CD4-positive, alpha-beta T cell treated with Interleukin-15 for 4 hours (primary cell): ENCODE measurements around the gene MAD1L1.

Experiments
- DNase-seq: peaks from one replicate; pipeline ENCODE4 v3.0.0-alpha.2; 2020; ENCODE audit warnings: low spot score

MAD1L1 gene

DNA sequence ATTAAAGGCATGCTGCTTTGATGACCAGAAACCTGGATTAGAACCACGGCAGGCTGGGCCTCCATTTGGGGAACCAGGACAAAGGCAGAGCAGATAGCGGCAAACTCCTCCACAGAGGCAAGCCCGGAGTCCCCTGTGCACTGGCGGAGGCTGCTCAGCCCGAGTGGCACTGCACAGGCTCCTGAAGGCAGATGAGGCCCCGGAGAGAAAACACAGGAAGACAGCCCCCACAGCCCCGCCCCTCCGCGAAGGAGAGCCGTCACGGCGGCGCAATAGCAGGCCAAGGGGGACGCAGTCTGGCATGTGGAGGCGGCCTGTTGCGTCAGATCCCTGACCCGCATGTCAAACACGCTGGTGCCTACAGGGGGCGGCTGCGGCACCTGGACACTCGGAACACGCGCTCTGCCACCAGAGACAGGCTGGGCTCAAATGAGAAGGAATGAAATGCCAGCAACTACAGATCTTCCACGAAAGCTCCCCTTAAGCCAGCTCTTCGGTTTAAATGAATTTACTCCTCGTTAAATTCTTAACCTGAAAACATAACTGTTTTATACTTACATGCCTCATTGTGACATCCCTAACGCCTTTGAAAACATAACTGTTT is 128.5 kb downstream of the MAD1L1 start:
- DNase-seq: peak; percentile 53

DNA sequence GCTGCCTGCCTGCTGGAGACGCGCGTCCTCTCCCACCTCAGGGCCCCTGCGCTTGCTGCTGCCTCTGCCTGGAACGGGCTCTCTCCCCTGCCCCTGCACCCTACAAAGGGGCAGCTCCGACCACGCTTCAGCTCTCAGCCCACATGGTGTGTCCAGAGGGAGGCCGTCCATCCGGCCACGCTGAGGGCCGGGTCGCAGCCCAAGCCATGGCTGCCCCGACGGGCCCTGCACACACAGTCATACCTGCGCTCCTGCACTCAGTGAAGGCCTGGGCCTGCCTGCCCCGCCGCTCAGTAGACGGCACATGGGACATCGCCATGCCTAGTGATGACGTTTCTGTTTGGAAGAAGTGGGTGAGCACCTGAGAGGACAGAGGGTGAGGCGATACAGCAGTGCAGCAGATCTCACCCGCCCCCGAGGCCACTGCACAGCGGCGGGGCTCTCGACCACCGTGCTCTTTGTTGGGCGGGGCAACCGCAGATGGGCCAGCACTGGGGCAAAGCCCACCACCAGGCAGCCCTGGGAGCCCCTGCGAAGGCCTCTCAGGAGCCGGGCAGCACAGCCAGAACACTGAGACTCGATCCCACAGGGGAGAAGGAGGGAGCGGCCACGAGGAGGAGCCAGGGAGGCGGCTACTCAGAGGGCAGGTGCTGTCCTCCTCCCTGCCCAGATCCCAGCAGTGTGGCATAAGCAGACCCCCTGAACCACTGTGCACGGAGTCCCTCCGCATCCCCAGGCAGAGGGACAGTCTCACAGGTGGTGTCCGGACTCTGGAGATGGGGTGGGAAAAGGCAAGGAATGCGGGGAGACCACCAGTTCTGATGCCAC is 129.5 kb downstream of the MAD1L1 start:
- no peak for DNase-seq

DNA sequence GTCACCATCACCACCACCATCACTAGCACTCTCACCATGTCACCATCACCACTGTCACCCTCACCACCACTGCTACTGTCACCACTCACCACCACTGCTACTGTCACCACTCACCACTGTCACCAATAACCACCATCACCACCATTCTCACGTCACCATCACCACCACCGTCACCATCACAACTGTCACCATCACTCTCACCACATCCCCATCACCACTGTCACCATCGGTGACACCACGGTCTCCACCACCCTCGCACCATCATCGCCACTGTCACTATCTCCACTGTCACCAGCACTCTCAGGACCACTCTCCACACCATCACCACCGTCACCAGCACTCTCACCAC is 130.4 kb downstream of the MAD1L1 start:
- no peak for DNase-seq

DNA sequence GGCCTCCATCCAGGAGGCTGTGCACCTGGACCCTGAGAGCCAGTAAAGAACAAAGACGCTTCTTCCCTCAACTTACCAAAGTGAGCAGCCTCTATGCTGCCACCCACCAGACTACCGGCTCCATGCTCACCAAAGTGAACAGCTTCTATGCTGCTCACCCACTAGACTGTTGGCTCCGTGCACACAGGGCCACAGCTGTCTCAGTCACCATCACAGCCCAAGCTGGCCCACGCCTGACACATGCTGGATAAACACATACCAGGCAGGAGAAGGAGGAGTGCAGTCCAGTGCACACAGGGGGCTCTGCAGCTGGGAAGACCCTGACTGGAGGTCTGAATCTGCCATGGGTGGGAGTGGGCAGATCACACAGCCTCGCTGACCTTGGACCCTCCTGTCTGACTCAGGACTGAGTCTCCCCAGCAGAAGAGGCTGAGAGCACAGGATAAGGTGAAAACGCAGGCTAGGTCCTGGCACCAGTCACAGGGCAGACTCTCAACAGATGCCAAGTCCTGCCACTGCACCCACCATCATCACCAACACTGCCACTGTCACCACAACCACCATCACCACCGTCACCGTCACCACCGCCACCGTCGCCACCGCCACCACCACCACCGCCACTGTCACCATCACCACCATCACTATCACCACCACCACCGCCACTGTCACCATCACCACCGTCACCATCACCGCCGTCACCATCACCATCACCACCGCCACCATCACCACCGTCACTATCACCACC is 130.9 kb downstream of the MAD1L1 start:
- DNase-seq: no peak

DNA sequence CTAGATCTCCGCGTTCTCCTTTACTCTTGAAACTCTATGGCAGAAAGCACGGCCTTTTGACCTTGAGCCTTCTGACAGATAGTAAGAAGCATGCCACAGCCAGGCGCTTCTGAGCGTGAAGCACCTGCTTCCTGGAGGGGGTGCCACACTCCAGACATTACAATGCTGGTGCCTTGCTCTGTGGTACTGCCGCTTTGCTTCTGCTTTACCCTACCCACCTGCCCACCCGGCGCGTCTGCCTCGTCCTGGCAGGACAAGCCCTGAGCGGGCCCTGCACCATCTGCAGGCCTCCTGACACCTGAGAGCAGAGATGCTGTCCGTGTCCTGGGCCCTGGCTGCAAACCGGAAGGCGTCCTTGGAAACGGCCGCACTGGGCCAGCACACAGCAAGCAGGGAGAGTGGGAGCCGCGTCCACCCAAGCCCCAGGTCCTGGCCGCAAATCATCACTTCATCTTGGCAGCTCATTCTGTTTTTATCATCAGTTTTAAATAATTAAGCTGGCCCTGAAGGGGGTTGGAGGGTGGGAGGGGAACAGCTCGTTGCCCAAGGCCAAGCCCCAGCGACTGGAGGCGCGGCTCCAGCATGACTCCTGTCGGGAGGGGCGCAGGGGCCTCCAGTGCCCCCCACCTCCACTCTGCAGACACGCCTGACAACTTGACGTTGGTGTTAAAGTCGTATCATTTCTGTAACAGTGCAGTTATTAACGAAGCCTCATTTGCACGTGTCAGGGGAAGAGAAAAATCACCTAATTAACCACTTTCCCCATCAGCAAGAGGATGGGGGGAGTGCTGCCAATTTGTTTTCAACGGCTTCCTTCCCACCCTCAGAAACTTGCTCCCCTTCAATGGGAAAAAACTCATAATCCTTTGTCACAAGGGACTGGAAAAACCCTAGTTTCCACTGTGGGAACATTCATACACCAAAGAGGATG is 132.2 kb downstream of the MAD1L1 start:
- no peak for DNase-seq

DNA sequence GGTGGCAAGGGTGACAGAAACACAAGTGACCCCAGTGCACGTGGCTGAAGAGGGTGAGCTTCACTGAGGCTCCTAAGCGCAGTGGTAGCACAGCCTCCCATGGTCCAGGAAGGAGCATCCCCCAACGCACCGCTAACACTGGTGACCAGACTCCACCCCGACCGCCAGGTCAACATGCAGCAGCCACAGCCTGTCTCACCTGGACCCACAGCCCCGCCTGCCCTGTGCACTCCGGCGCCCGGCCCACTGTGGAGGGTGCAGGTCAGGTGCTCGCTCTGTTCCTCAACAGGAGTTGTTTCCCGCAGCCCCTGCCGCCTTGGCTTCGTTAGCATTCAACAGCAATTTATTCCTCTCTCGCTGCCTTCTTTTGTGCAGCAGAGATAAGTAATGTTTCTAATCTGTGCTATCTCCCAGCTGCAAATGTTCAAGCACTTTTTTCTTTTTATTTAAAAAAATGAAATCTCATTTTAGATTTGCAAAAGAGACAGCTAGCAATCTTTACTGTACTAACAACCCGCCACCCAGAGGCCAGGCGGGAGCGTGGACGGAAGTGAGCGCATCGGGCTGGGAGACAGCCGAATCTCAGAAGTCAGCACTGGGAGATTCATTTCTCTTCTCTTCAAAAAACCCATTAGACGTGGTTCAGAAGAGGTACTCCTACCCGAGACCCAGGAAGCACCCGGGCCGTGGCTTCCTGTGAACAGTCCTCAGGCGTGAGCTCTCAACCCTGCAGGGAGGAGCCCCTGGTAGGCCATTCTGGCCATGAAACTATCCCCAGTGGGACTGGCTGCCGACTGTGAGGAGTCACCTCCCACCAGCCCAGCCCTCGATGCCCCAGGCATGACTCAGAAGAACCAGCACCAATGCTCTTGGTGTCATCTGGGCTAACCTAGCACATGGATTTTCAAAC is 133.4 kb downstream of the MAD1L1 start:
- peak; percentile 16 for DNase-seq

DNA sequence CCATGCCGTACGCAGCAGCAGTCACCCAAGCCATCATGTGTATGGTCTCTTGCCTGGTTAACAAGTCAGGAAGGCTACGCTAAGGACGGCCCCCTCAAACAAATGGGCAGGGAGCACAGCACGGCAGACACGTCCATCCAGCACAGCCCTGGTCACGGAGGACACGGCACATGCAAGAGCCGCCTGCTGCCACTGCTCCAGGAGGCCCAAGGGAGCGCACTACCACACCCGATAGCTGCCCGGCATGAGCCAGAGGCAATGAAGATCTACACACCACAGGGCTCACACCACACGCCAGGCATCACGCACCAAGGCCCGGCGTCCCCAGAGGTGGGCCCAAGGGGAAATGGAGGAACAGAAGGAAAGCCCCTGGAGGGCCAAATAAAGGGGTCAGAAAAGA is 134.2 kb downstream of the MAD1L1 start:
- no peak for DNase-seq

DNA sequence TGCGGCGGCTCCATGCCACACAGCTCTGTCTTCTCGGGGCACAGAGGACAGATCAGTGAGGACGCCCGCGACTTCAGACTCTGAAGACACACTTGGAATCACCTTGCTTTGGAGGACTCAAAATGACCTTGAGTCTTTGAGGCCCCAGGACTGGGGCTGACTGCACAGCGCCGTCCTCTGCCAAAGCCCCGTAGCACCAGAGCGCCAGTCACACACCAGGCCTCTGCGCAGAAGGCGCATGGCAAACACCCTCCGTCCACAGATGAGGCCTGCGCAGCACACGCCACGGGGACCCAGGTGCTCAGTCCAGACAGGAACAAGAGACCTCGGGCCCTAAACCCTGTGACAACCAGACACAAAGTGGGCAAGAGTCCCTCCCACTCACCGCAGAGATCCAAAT is 134.7 kb downstream of the MAD1L1 start:
- DNase-seq: no peak

DNA sequence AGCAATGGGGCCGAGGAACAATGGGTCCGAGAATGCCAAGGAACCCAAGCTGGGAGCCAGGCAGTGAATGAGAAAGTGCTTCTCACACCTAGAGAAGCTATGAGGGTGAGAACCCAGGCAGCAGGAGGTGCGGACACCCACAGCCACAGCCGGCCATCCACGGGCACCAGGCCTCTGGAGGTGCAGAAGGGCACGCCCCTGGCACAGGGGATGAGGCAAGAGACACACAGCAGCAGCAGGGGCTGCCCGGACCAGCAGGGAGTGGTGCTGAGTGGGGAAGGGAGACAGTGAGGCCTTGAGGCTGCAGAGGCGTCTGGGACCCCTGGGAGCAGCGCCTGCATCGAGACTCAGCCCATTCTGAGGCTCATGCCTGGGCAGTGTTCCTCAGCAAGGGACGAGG is 135.3 kb downstream of the MAD1L1 start:
- DNase-seq: no peak

DNA sequence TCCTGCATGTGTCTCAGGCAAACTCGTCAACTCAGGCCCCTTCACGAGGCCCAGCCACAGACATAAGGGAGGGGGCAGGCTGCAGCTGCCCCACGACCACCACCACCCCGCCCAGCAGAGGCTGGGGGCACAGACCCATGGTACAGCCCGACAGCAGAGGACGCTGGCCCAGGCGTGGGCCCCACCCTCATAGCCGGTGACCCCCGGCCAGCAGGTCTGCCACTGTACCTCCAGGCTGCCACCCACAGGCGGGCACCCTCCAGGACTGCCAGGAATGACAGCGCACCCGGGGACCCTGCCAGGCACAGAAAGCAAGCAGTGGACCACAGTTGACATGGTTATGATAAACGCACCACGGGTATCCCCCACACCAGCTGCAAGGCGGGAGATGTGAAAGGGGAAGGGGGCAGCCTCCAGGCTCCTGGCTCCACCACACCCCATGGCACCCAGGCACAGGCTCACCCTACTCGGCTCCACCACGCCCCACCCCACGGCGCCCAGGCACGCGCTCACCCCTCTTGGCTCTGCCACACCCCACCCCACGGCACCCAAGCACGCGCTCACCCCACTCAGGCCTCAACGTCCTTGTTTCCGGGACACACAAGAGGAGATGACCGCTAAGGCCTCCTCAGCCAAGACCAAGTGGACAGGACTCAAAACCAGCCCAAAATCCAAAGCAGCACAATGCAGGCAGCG is 135.9 kb downstream of the MAD1L1 start:
- DNase-seq: no peak

DNA sequence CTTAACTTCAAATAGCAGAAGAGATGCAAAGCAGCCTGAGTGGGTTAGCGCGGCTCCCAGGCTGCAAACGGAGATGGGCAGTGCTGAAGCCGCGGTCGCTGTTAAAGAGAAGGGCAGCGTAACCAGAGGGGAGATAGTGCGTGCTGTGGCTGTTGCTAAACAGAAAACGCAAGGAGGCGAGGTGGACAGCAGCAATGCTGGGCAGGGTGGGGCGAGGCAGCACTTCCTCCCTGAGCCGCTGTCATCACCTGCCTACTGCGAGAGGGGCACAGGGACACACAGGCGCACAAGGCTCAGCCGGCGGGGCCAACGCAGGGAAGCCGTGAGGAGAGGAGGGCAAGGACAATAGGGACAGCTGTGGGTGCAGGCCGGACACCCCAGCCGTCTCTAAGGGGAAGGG is 137.3 kb downstream of the MAD1L1 start:
- no peak for DNase-seq

DNA sequence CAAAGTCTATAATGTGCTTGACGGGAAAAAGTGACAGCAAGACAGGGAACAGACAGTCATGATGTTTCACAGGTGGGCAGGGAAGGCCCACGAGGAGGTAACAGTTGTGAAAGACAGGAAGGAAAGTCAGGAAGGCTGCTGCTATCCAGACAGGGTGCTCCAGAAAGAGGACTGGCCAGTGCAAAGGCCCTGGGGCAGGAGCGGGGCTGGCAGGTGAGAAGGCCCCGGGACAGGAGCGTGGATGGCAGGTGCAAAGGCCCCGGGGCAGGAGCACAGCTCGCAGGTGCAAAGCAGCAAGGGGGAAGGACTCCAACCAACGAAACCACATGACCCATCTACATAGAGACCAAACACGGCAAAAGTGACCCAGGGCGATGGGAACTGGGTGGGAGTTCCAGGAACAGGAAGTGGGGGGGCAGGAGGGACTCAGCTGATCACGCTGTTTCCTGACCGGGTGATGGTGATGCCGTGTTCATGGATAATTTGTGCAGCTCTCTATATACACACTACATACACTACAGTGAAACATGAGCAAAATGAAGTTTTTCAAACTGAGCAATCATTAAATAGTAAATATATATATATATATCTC is 138.2 kb downstream of the MAD1L1 start:
- DNase-seq: no peak

DNA sequence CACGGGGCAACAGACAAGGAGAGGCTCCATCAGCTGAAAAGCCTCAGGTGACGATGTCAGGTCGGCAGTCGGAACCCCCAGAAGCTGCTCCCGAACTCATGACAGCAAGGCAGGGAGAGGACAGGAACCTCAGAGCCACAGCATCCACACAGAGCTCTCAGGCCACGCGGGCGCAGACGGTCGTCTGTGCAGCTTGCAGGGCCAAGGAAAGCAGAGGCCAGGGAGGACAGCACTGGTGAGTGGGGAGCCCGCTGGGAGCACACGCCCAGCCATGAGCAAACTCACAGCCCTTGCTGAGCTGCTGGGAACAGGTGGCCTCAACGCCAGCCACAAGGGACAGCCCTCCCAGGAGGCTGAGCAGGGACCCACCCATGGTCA is 138.9 kb downstream of the MAD1L1 start:
- no peak for DNase-seq

DNA sequence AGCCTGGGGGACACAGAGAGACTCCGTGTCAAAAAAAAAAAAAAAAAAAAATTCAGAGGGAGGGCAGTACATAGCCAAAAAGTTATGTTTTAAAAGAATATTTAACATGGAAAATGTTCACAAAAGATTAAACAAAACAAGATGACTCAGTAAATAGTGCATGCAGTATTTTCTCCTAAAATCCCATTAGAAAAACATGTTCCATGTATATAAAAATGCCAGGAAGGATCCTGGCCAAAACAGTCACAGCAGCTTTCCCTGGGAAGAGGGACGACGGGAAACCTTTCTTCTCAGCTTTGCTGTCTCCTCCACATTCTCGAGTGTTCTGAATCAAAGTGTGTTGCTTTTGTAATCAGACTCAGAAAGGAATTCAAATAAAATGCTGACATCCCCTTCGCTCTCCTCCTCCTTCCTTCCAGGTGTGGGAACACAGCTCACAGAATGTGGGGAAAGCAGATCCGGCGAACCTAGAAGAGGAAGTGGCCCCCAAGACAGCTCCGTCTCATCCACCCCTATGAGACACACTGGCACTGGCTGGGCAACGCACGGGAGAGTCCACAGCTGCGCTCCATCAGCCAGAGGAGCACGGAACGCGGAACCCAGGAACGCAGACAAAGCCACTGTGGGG is 139.4 kb downstream of the MAD1L1 start:
- no peak for DNase-seq

DNA sequence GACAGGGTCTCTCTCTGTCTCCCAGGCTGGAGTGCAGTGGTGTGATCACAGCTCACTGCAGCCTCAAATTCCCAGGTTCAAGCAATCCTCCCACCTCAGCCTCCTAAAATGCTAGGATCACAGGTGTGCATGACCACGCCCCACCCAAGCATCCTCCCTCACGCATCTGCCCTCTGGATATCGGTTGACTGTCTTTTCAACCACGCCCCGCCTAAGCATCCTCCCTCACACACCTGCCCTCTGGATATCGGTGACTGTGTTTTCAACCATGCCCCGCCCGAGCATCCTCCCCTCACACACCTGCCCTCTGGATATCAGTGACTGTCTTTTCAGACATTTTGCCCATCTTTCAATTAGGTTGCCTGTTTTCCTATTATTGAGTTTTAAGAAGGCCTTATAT is 140.5 kb downstream of the MAD1L1 start:
- no peak for DNase-seq

DNA sequence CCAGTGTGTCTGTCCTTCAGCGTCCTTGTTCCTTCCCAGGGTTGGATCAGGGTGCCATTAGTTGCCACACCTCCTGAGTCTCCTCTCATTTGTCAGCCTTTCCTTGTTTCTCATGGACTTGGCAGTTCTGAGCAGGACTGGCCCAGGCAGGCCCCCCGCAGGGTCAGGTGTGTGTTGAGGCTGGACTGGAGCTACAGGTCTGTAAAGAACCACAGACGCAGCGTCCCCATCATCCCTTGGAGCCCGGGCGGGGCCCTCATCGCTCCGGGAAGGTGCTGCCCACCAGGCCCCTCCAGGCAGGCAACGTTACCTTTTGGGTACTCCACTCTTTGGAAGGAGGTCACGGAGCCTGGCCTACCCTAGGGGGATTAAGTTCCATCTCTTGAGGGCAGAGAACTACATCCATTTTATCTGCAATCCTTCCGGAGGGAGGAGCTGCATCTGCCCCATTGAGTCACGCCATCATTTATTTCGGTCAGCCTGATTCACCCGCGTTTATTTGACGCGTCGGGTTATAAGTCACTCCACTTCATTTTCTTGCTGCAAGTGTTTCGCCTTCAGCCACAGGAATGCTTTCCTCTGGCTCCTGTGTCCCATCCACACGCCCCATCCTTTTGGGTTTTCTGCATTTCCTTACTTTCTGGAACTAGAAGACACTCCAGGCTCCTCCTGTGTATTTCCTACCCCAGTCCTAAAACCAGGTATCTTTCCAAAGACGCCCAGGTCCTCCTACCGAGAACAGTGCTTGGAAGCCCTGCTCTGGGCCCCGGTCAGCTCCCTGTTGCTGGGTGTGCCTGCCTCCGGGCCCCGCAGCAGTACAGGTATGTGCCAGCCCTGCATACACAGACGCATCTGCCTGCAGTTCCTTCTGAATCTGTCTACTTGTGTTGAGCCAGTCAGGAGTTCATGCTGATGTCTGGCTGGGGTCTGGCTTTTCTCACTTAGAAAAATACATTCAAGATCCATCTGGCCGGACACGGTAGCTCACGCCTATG is 141.9 kb downstream of the MAD1L1 start:
- no peak for DNase-seq

DNA sequence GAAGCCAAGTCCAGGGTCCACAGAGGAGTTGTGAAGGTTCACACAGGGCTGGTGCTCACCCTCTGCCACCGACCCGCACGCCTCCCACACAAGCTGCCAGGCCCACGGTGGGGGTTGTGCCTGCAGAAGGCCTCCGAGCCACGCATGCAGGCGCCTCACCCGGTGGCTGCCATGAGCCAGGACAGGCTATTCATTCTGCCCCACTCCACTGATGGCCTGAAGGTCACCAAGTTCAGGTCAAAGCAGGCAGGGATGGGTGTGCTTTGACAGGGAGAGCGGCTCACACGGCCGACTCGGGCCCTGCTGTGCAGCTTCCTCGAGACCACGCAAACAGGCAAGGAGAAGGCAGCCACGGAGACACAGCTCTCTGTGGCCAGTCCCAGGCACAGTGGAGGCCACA is 143.9 kb downstream of the MAD1L1 start:
- DNase-seq: no peak

DNA sequence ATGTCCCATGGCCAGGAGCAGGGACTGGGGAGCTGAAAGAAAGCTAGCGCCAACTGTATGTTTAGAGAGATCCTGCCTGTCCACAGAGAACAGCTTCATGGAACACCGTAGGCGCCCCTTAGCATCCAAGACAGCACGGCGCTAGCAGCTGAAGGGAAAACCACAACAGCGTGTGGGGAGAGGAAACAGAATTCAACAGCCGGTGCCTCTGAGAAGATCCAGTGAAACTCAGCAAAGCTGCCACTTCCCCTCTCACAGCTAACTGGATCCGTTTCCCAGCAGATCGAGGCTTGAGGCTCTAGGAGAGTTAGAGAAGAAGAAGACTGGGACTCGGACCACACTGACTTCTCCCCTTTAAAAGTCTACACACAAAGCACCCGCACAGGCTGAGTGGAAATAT is 145.0 kb downstream of the MAD1L1 start:
- DNase-seq: no peak
